Liver (tissue), 9 donors: ENCODE data around the gene LRRC28. TPM values are rescaled to one million over a fixed set of nuclear protein-coding genes. Genes with fewer than 3 reads are reported as not detected.

Experiments
- DNase-seq: peaks from one replicate; pipeline ENCODE4 v3.0.0-alpha.2; 2017; ENCODE audit warnings: low spot score
- H3K27ac ChIP-seq, 2 donors: one replicate each; pipeline ENCODE4 v1.7.0; 2013; ENCODE audit warnings: inconsistent platforms in 2 of 2, low read length in 2 of 2, control low read depth in 1 of 2, low read depth in 1 of 2, mild to moderate bottlenecking in 1 of 2
- H3K27me3 ChIP-seq, 4 donors: one replicate each; pipeline versions ENCODE4 v1.6.1 to v1.7.0; 2013; ENCODE audit warnings: low read length in 3 of 4, inconsistent platforms in 1 of 4, mild to moderate bottlenecking in 1 of 4, moderate library complexity in 1 of 4; ENCODE audit not compliant: control insufficient read depth in 4 of 4, insufficient read depth in 4 of 4
- H3K36me3 ChIP-seq, 4 donors: one replicate each; pipeline versions ENCODE4 v1.6.1 to v1.7.0; 2013; ENCODE audit warnings: low read length in 3 of 4, mild to moderate bottlenecking in 3 of 4, low read depth in 1 of 4, moderate library complexity in 1 of 4; ENCODE audit not compliant: control insufficient read depth in 4 of 4, insufficient read depth in 3 of 4
- H3K4me1 ChIP-seq, 4 donors: one replicate each; pipeline versions ENCODE4 v1.6.1 to v1.7.0; 2013; ENCODE audit warnings: low read length in 3 of 4, mild to moderate bottlenecking in 3 of 4, moderate library complexity in 1 of 4; ENCODE audit not compliant: control insufficient read depth in 4 of 4, insufficient read depth in 4 of 4
- H3K4me3 ChIP-seq, 3 donors: one replicate each; pipeline versions ENCODE4 v1.6.1 to v1.7.0; 2013; ENCODE audit warnings: low read length in 3 of 3, control low read depth in 1 of 3, low read depth in 1 of 3, mild to moderate bottlenecking in 1 of 3
- H3K9ac ChIP-seq, 2 donors: one replicate each; pipeline ENCODE4 v1.7.0; 2013; ENCODE audit warnings: low read length in 2 of 2, mild to moderate bottlenecking in 2 of 2, moderate library complexity in 2 of 2, control low read depth in 1 of 2, low read depth in 1 of 2
- H3K9me3 ChIP-seq, 4 donors: one replicate each; pipeline versions ENCODE4 v1.6.1 to v1.7.0; 2013; ENCODE audit warnings: low read length in 3 of 4; ENCODE audit not compliant: control insufficient read depth in 4 of 4
- CTCF ChIP-seq: fragments of 150-350 bp; IDR thresholded peaks from 2 replicates; pipeline ENCODE4 v1.5.1; 2017; ENCODE audit warnings: improper control_type of control experiment, low read depth, low read length; ENCODE audit not compliant: missing input control
- EGR1 ChIP-seq, 2 donors: IDR thresholded peaks; 2 replicates each; pipeline ENCODE4 v1.6.1; 2016 to 2018; ENCODE audit warnings: antibody characterized with exemption in 2 of 2, low read depth in 2 of 2
- FOXA1 ChIP-seq: IDR thresholded peaks from 2 replicates; pipeline ENCODE4 v1.6.1; 2016; ENCODE audit warnings: antibody characterized with exemption
- FOXA2 ChIP-seq: IDR thresholded peaks from 2 replicates; pipeline ENCODE4 v1.6.1; 2016; ENCODE audit warnings: antibody characterized with exemption
- GABPA ChIP-seq, 2 donors: IDR thresholded peaks in 1 of 2; conservative IDR thresholded peaks in 1 of 2; 2 replicates each; pipeline ENCODE4 v1.6.1; 2016; ENCODE audit warnings: antibody characterized with exemption in 2 of 2, mild to moderate bottlenecking in 1 of 2, moderate library complexity in 1 of 2
- HNF4A ChIP-seq, 2 donors: conservative IDR thresholded peaks; 2 replicates each; pipeline ENCODE4 v1.6.1; 2016; ENCODE audit warnings: antibody characterized with exemption in 2 of 2, mild to moderate bottlenecking in 2 of 2
- HNF4G ChIP-seq: IDR thresholded peaks from 2 replicates; pipeline ENCODE4 v1.6.1; 2016; ENCODE audit warnings: antibody characterized with exemption
- JUND ChIP-seq, 2 donors: IDR thresholded peaks; 2 replicates each; pipeline ENCODE4 v1.6.1; 2016; ENCODE audit warnings: antibody characterized with exemption in 2 of 2
- MAX ChIP-seq: IDR thresholded peaks from 2 replicates; pipeline ENCODE4 v1.6.1; 2016; ENCODE audit warnings: antibody characterized with exemption
- NR2F2 ChIP-seq: IDR thresholded peaks from 2 replicates; pipeline ENCODE4 v1.6.1; 2016; ENCODE audit warnings: antibody characterized with exemption
- RAD21 ChIP-seq, 2 donors: IDR thresholded peaks; 2 replicates each; pipeline ENCODE4 v1.6.1; 2016; ENCODE audit warnings: antibody characterized with exemption in 2 of 2, mild to moderate bottlenecking in 2 of 2
- RXRA ChIP-seq, 2 donors: IDR thresholded peaks; 2 replicates each; pipeline ENCODE4 v1.6.1; 2017 to 2018; ENCODE audit warnings: antibody characterized with exemption in 2 of 2, mild to moderate bottlenecking in 1 of 2
- SP1 ChIP-seq: IDR thresholded peaks from 2 replicates; pipeline ENCODE4 v1.6.1; 2018; ENCODE audit warnings: antibody characterized with exemption, mild to moderate bottlenecking
- TAF1 ChIP-seq: conservative IDR thresholded peaks from 2 replicates; pipeline ENCODE4 v1.6.1; 2016; ENCODE audit warnings: antibody characterized with exemption, mild to moderate bottlenecking
- YY1 ChIP-seq: IDR thresholded peaks from 2 replicates; pipeline ENCODE4 v1.6.1; 2016; ENCODE audit warnings: antibody characterized with exemption, mild to moderate bottlenecking
- WGBS: extraction: QIAGEN DNeasy Blood & Tissue Kit; methylation state at CpG from one replicate; pipeline ENCODE4 v1.1.7; 2013; 5-methylcytosine and 5-hydroxymethylcytosine counted together
- polyA plus RNA-seq, 2 donors: library from polyadenylated mRNA; stranded (reverse) in 1 of 2; unstranded in 1 of 2; fragments of 200-250 nt in 1 of 2; fragments of >200 nt in 1 of 2; fragmentation: Nextera tagmentation in 1 of 2; extraction: Ambion mirVana in 1 of 2; gene quantifications; one replicate each; pipeline versions ENCODE4 v1.2.1 to v1.2.3, GENCODE V29; 2013 to 2015
- total RNA-seq, 2 donors: library from RNA; depleted of rRNA; stranded (reverse); fragments of >200 nt; gene quantifications; one replicate each; pipeline ENCODE4 v1.2.3, GENCODE V29; 2014
- TF ChIP-seq, protein P1 (sequence below): IDR thresholded peaks from 2 replicates; pipeline ENCODE4 v1.6.1; 2016; ENCODE audit warnings: antibody characterized with exemption
- TF ChIP-seq, protein P2 (sequence below): IDR thresholded peaks from 2 replicates; pipeline ENCODE4 v1.6.1; 2016; ENCODE audit warnings: antibody characterized with exemption
- TF ChIP-seq, protein P3 (sequence below): IDR thresholded peaks from 2 replicates; pipeline ENCODE4 v1.6.1; 2016; ENCODE audit warnings: antibody characterized with exemption, mild to moderate bottlenecking
- donor health status: healthy.
- donor health status: healthy.
- donor health status: healthy.
- donor health status: healthy.
- donor health status: healthy.

The LRRC28 gene
- total and polyA plus RNA-seq, 4 donors, result 15.4 to 46.6 (median 41.0) TPM

DNA sequence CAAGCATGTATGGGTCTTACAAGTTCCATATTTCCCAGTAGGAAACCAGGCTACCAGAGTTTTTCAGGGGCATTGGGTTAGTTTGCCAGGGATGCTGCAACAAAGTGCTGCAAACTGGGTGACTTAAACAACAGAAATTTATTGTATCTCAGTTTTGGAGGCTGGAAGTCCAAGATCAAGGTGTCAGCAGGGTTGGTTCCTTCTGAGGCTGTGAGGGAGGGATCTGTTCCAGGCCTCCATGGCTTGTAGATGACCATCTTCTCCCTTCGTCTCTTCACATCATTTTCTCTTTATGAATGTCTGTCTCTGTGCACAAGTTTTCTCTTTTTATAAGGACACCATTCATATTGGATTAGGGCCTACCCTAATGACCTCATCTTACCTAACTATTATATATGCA, 114.7 kb downstream of the LRRC28 start:
- H3K27me3 ChIP-seq, result no peaks in the 10 kb centered on the region
- TF ChIP-seq YY1 (no peak), GABPA (IDR thresholded peaks at IDR 0.05 in 1 of 2, conservative IDR thresholded peaks at IDR 0.05 in 1 of 2) (no peak), EGR1 (IDR thresholded peaks at IDR 0.05; ENCODE audit: low read depth in 2 of 2) (no peak), FOXA1 (no peak), RXRA (IDR thresholded peaks at IDR 0.05) (no peak), NR2F2 (no peak), MAX (no peak), CTCF (no peak), RAD21 (IDR thresholded peaks at IDR 0.05) (no peak), SP1 (no peak), FOXA2 (no peak), TAF1 (no peak), JUND (IDR thresholded peaks at IDR 0.05) (no peak), HNF4G (no peak), HNF4A (conservative IDR thresholded peaks at IDR 0.05) (no peak)
- TF ChIP-seq, protein P1, sequence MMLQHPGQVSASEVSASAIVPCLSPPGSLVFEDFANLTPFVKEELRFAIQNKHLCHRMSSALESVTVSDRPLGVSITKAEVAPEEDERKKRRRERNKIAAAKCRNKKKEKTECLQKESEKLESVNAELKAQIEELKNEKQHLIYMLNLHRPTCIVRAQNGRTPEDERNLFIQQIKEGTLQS, result no peak
- TF ChIP-seq, protein P2, sequence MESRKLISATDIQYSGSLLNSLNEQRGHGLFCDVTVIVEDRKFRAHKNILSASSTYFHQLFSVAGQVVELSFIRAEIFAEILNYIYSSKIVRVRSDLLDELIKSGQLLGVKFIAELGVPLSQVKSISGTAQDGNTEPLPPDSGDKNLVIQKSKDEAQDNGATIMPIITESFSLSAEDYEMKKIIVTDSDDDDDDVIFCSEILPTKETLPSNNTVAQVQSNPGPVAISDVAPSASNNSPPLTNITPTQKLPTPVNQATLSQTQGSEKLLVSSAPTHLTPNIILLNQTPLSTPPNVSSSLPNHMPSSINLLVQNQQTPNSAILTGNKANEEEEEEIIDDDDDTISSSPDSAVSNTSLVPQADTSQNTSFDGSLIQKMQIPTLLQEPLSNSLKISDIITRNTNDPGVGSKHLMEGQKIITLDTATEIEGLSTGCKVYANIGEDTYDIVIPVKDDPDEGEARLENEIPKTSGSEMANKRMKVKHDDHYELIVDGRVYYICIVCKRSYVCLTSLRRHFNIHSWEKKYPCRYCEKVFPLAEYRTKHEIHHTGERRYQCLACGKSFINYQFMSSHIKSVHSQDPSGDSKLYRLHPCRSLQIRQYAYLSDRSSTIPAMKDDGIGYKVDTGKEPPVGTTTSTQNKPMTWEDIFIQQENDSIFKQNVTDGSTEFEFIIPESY, result no peak
- TF ChIP-seq, protein P3, sequence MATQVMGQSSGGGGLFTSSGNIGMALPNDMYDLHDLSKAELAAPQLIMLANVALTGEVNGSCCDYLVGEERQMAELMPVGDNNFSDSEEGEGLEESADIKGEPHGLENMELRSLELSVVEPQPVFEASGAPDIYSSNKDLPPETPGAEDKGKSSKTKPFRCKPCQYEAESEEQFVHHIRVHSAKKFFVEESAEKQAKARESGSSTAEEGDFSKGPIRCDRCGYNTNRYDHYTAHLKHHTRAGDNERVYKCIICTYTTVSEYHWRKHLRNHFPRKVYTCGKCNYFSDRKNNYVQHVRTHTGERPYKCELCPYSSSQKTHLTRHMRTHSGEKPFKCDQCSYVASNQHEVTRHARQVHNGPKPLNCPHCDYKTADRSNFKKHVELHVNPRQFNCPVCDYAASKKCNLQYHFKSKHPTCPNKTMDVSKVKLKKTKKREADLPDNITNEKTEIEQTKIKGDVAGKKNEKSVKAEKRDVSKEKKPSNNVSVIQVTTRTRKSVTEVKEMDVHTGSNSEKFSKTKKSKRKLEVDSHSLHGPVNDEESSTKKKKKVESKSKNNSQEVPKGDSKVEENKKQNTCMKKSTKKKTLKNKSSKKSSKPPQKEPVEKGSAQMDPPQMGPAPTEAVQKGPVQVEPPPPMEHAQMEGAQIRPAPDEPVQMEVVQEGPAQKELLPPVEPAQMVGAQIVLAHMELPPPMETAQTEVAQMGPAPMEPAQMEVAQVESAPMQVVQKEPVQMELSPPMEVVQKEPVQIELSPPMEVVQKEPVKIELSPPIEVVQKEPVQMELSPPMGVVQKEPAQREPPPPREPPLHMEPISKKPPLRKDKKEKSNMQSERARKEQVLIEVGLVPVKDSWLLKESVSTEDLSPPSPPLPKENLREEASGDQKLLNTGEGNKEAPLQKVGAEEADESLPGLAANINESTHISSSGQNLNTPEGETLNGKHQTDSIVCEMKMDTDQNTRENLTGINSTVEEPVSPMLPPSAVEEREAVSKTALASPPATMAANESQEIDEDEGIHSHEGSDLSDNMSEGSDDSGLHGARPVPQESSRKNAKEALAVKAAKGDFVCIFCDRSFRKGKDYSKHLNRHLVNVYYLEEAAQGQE, result no peak
- WGBS, result 98% methylated on average over 1 of the region's 1 CpG
- H3K9me3 ChIP-seq, result no peaks in the 10 kb centered on the region
- H3K27ac ChIP-seq, result no peak overlapping the region
- peaks cover 0 to 15% (median 8%) of the 10 kb centered on the region in 4 donors for H3K36me3 ChIP-seq
- H3K9ac ChIP-seq, result no peak overlapping the region
- no peak for DNase-seq
- H3K4me3 ChIP-seq, result no peak overlapping the region
- H3K4me1 ChIP-seq, result no peaks in the 10 kb centered on the region
